GM23338 (cell line): ENCODE results near the gene ADGRB3. TPM values are rescaled to one million over a fixed set of nuclear protein-coding genes. Genes with fewer than 3 reads are reported as not detected.

Source experiments
- ATAC-seq: fragments of 200-7000 bp; cut with Tn5 transposase; 3 replicates; pipeline ENCODE4 v1.9.1; 2020
- DNase-seq: peaks from one replicate; pipeline ENCODE4 v3.0.0-alpha.2; 2015; ENCODE audit warnings: low spot score
- H2AFZ ChIP-seq: fragments of 200-600 bp; sonication (generic); 2 replicates; pipeline ENCODE4 v1.8.0; 2016; ENCODE audit warnings: antibody characterized with exemption, mild to moderate bottlenecking, moderate library complexity
- H3F3A ChIP-seq: fragments of 200-600 bp; sonication (generic); replicated peaks from 2 replicates; pipeline ENCODE4 v1.8.0; 2017; ENCODE audit warnings: antibody characterized with exemption, mixed run types, low read depth
- H3K27ac ChIP-seq: fragments of 200-600 bp; sonication (generic); 2 replicates; pipeline ENCODE4 v1.6.1; 2016; ENCODE audit warnings: low read depth
- H3K27me3 ChIP-seq: fragments of 200-600 bp; sonication (generic); 2 replicates; pipeline ENCODE4 v1.8.0; 2016; ENCODE audit warnings: mild to moderate bottlenecking, mixed run types, moderate library complexity; ENCODE audit not compliant: insufficient read depth
- H3K36me3 ChIP-seq: fragments of 200-600 bp; sonication (generic); 2 replicates; pipeline ENCODE4 v1.8.0; 2016; ENCODE audit warnings: mild to moderate bottlenecking; ENCODE audit not compliant: insufficient read depth
- H3K4me1 ChIP-seq: fragments of 200-600 bp; sonication (generic); 2 replicates; pipeline ENCODE4 v1.8.0; 2016; ENCODE audit warnings: mild to moderate bottlenecking, moderate library complexity; ENCODE audit not compliant: insufficient read depth
- H3K4me2 ChIP-seq: fragments of 200-600 bp; sonication (generic); 2 replicates; pipeline ENCODE4 v1.7.1; 2017; ENCODE audit warnings: mixed run types
- H3K4me3 ChIP-seq: fragments of 200-600 bp; sonication (generic); 2 replicates; pipeline ENCODE4 v1.6.1; 2016; ENCODE audit warnings: mixed run types
- H3K79me2 ChIP-seq: fragments of 200-600 bp; sonication (generic); replicated peaks from 2 replicates; pipeline ENCODE4 v1.8.0; 2017; ENCODE audit warnings: mild to moderate bottlenecking; ENCODE audit not compliant: insufficient read depth
- H3K9me2 ChIP-seq: fragments of 200-600 bp; sonication (generic); 2 replicates; pipeline ENCODE4 v1.8.0; 2017; ENCODE audit not compliant: insufficient read depth
- H4K20me1 ChIP-seq: fragments of 200-600 bp; sonication (generic); replicated peaks from 2 replicates; pipeline ENCODE4 v1.8.0; 2017; ENCODE audit warnings: mild to moderate bottlenecking; ENCODE audit not compliant: insufficient read depth
- H3K27ac Mint-ChIP-seq: 2 replicates; pipeline ENCODE4 v1.8.0; 2020; ENCODE audit warnings: inconsistent platforms, mild to moderate bottlenecking, moderate library complexity, mixed read lengths
- H3K27me3 Mint-ChIP-seq: 3 replicates; pipeline ENCODE4 v1.8.0; 2022; ENCODE audit warnings: low read depth, mild to moderate bottlenecking, moderate library complexity, mixed read lengths, inconsistent platforms; ENCODE audit not compliant: insufficient read depth, poor library complexity
- H3K36me3 Mint-ChIP-seq: 3 replicates; pipeline ENCODE4 v1.8.0; 2021; ENCODE audit warnings: low read depth, mild to moderate bottlenecking, inconsistent platforms, moderate library complexity, mixed read lengths
- H3K4me1 Mint-ChIP-seq: 3 replicates; pipeline ENCODE4 v1.8.0; 2020; ENCODE audit warnings: mild to moderate bottlenecking, inconsistent platforms, mixed read lengths
- H3K4me3 Mint-ChIP-seq: 3 replicates; pipeline ENCODE4 v1.8.0; 2021; ENCODE audit warnings: moderate library complexity, mild to moderate bottlenecking, inconsistent platforms, mixed read lengths
- H3K9me3 Mint-ChIP-seq: 3 replicates; pipeline ENCODE4 v1.8.0; 2020; ENCODE audit warnings: moderate library complexity, mild to moderate bottlenecking, inconsistent platforms, mixed read lengths
- CREB1 ChIP-seq: fragments of 250-450 bp; sonication (Bioruptor Pico); IDR thresholded peaks from 2 replicates; pipeline ENCODE4 v1.5.0; 2020; ENCODE audit warnings: low read depth, mild to moderate bottlenecking, moderate library complexity
- ETS1 ChIP-seq: IDR thresholded peaks from 2 replicates; pipeline ENCODE4 v1.6.1; 2016; ENCODE audit warnings: antibody characterized with exemption
- EZH2phosphoT487 ChIP-seq: fragments of 200-600 bp; sonication (generic); IDR thresholded peaks from one replicate; pipeline ENCODE4 v1.8.1; 2018; ENCODE audit warnings: antibody characterized with exemption; ENCODE audit not compliant: unreplicated experiment
- JUNB ChIP-seq: IDR thresholded peaks from one replicate; pipeline ENCODE4 v1.6.1; 2016; ENCODE audit warnings: antibody characterized with exemption; ENCODE audit not compliant: unreplicated experiment
- REST ChIP-seq: IDR thresholded peaks from one replicate; pipeline ENCODE4 v1.6.1; 2018; ENCODE audit warnings: antibody characterized with exemption; ENCODE audit not compliant: unreplicated experiment
- STAT1 ChIP-seq: IDR thresholded peaks from one replicate; pipeline ENCODE4 v1.6.1; 2016; ENCODE audit warnings: antibody characterized with exemption; ENCODE audit not compliant: unreplicated experiment
- ZNF114 ChIP-seq: fragments of 250-450 bp; sonication (Bioruptor Pico); IDR thresholded peaks from 2 replicates; pipeline ENCODE4 v1.5.0; 2020; ENCODE audit warnings: mild to moderate bottlenecking, moderate library complexity
- ZNF331 ChIP-seq: fragments of 250-450 bp; sonication (Bioruptor Pico); IDR thresholded peaks from 2 replicates; pipeline ENCODE4 v1.5.0; 2020; ENCODE audit warnings: low read depth, mild to moderate bottlenecking, moderate library complexity
- ZNF462 ChIP-seq: fragments of 250-450 bp; sonication (Bioruptor Pico); IDR thresholded peaks from 2 replicates; pipeline ENCODE4 v1.5.0; 2020; ENCODE audit warnings: mild to moderate bottlenecking, moderate library complexity
- polyA plus RNA-seq: library from polyadenylated mRNA; unstranded; fragments of >200 nt; fragmentation: Nextera tagmentation; extraction: Ambion mirVana; gene quantifications from 2 replicates; pipeline ENCODE4 v1.2.1, GENCODE V29; 2016
- total RNA-seq: library from RNA; depleted of rRNA; stranded (reverse); fragments of >200 nt; shearing (Covaris generic); gene quantifications from 2 replicates; pipeline ENCODE4 v1.2.3, GENCODE V29; 2014

Gene ADGRB3
- total and polyA plus RNA-seq, 2 experiments from 2014 or later, result 0.92 to 4.0 TPM

GRCh38 chr6:69390125-69390524, 755.0 kb downstream of the ADGRB3 start (continued):
- TF ChIP-seq REST (no peak), ETS1 (no peak), STAT1 (no peak), ZNF331 (CRISPR knock-in tag) (no peak)

- no peaks in the 10 kb centered on the region for H3K36me3 ChIP-seq
- H3K9me2 ChIP-seq, result 0 out of 2 replicates have a peak, but pooled peaks cover 3% of the 10 kb centered on the region
- no peak overlapping the region for H3K4me3 ChIP-seq
- no peak overlapping the region for H3K27ac ChIP-seq
- Mint-ChIP-seq H3K4me1 (peaks cover 4% of the 10 kb centered on the region; the same call in 2 of the 3 replicates), H3K27ac (peak overlapping the region; percentile 1; the same call in 1 of the 2 replicates), H3K9me3 (no peaks in the 10 kb centered on the region), H3K4me3 (no peak overlapping the region), H3K27me3 (peaks cover 3% of the 10 kb centered on the region), H3K36me3 (no peaks in the 10 kb centered on the region)
- no peaks in the 10 kb centered on the region for H3F3A ChIP-seq
- DNase-seq, result no peak
- H3K4me2 ChIP-seq, result no peak overlapping the region
- ATAC-seq, result no peak
- H2AFZ ChIP-seq, result no peak overlapping the region
- H3K4me1 ChIP-seq, result no peaks in the 10 kb centered on the region; the same call in 1 of the 2 replicates
- no peaks in the 10 kb centered on the region for H3K79me2 ChIP-seq
- no peaks in the 10 kb centered on the region for H3K27me3 ChIP-seq
- H4K20me1 ChIP-seq, result no peaks in the 10 kb centered on the region
- TF ChIP-seq CREB1 (CRISPR knock-in tag), result no peak
- no peak for TF ChIP-seq ZNF331 (CRISPR knock-in tag)
- no peak for TF ChIP-seq ZNF462
- TF ChIP-seq ZNF114 (CRISPR knock-in tag), result no peak
- TF ChIP-seq JUNB, result no peak
- no peak for TF ChIP-seq EZH2phosphoT487
These were observed 756.0 kb downstream of the ADGRB3 start for GRCh38 chr6:69391106-69391505.
